B cell (primary cell): ENCODE results near the gene SLC49A3.

ENCODE experiments used
- EZH2 ChIP-seq: IDR thresholded peaks from 2 replicates; pipeline ENCODE4 v1.6.1; 2012; ENCODE audit warnings: borderline replicate concordance, low read depth, mild to moderate bottlenecking, moderate library complexity, low read length; ENCODE audit not compliant: insufficient read depth, poor library complexity, severe bottlenecking
- TF ChIP-seq, protein P1 (sequence below): fragments of 200-600 bp; IDR thresholded peaks from one replicate; pipeline ENCODE4 v1.8.0; 2022; ENCODE audit warnings: antibody characterized with exemption, mild to moderate bottlenecking

DNA sequence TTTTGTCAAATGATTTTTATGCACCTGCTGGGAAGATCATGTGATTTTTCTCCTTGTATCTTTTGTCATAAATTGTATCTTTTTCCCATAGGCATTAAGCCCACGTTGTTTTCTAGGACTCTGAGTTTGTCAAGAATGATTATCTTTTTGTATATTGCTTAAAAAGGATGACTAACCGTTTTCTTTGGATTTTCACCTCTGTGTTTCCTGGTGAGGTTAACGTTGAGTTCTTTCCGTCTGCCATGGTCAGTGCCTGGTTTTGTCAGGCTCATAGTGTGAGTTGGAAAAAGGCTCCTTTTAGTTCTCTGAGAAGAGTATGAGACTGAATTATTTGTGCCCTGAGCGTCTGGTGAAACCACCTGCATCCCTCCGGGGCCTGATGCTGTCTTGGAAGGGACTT, 38.6 kb upstream of the SLC49A3 start:
- TF ChIP-seq, protein P1, sequence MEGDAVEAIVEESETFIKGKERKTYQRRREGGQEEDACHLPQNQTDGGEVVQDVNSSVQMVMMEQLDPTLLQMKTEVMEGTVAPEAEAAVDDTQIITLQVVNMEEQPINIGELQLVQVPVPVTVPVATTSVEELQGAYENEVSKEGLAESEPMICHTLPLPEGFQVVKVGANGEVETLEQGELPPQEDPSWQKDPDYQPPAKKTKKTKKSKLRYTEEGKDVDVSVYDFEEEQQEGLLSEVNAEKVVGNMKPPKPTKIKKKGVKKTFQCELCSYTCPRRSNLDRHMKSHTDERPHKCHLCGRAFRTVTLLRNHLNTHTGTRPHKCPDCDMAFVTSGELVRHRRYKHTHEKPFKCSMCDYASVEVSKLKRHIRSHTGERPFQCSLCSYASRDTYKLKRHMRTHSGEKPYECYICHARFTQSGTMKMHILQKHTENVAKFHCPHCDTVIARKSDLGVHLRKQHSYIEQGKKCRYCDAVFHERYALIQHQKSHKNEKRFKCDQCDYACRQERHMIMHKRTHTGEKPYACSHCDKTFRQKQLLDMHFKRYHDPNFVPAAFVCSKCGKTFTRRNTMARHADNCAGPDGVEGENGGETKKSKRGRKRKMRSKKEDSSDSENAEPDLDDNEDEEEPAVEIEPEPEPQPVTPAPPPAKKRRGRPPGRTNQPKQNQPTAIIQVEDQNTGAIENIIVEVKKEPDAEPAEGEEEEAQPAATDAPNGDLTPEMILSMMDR, result no peak
- TF ChIP-seq EZH2, result no peak
